Upper lobe of left lung (tissue), 4 donors: ENCODE results near the gene ITPKB.

ENCODE experiments used
- EP300 ChIP-seq, 4 donors: sonication (generic); formaldehyde crosslinking; IDR thresholded peaks; one replicate each; pipeline ENCODE4 v1.5.1; 2017; ENCODE audit warnings: antibody characterized with exemption in 4 of 4, control low read depth in 2 of 4
- POLR2A ChIP-seq, 4 donors: fragments of 450-650 bp; IDR thresholded peaks; one replicate each; pipeline ENCODE4 v1.5.1; 2016 to 2017; ENCODE audit warnings: antibody characterized with exemption in 4 of 4, mild to moderate bottlenecking in 2 of 4
- TF ChIP-seq, protein P1 (sequence below), 6 experiments: fragments of 450-650 bp in 4 of 6; fragments of 200-600 bp in 2 of 6; sonication (generic) in 2 of 6; IDR thresholded peaks; one replicate each; pipeline ENCODE4 v1.5.1; 2016 to 2019; ENCODE audit warnings: antibody characterized with exemption in 6 of 6

DNA sequence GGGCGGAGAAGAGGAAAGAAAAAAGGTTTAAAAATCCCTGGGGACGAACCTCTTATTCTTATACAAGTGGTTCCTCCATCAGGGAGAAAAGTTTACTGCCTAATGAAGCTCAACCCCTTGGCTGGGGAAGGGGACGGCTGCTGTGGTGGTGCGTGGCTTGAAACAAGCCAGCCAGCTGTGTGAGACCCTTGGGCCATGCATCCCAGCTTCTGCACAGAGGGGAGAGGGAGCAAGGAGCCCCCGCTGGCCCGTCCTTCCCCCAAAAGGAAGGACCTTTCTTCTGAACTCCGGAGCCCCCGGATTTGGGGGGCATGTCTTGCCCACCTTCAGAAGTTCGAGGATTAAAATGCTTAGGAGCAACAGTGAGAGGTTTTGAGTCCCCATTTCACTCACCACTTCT lies 123.2 kb downstream of the ITPKB start:
- TF ChIP-seq, protein P1, sequence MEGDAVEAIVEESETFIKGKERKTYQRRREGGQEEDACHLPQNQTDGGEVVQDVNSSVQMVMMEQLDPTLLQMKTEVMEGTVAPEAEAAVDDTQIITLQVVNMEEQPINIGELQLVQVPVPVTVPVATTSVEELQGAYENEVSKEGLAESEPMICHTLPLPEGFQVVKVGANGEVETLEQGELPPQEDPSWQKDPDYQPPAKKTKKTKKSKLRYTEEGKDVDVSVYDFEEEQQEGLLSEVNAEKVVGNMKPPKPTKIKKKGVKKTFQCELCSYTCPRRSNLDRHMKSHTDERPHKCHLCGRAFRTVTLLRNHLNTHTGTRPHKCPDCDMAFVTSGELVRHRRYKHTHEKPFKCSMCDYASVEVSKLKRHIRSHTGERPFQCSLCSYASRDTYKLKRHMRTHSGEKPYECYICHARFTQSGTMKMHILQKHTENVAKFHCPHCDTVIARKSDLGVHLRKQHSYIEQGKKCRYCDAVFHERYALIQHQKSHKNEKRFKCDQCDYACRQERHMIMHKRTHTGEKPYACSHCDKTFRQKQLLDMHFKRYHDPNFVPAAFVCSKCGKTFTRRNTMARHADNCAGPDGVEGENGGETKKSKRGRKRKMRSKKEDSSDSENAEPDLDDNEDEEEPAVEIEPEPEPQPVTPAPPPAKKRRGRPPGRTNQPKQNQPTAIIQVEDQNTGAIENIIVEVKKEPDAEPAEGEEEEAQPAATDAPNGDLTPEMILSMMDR (IDR thresholded peaks at IDR 0.05) = no peak
- TF ChIP-seq EP300 (IDR thresholded peaks at IDR 0.05) (no peak), POLR2A (IDR thresholded peaks at IDR 0.05) (no peak)
